ENCODE data around the gene JMJD8.
A peak's percentile ranks its signal among the peaks of the same experiment; 100 is the strongest.

DNA sequence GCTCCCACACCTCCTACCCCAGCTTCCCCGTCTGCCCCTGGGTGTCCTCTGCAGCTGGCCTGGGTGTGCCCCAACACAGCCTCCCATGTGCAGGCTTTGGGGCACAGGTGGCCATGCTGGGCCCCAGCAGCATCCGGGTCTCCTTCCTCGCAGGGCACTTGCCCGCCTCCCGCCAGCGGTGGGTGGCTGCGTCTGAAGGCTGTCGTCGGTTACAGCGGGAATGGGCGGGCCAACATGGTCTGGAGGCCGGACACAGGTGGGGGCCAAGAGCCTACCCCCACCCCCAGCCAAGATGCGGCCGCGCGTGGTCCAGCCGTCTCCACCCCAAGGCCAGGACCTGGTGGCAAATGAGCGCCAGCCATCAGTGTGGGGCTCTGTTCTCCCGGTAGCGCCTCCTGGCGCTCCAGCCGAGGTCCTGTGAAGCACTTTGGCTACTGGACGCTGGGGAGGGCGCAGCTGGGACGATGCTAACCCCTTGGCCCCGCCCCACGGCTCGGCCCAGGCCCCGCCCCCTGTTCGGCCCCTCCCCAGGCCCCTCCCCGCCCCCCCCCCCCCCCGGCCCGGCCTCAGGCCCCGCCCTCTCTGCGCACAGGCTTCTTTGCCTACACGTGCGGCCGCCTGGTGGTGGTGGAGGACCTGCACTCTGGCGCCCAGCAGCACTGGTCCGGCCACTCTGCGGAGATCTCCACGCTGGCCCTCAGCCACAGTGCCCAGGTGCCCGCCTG lies 23.5 kb downstream of the JMJD8 start:
- TF ChIP-seq POLR2A (IDR thresholded peaks at IDR 0.05; ENCODE audit: borderline replicate concordance, extremely low read depth, insufficient read depth, insufficient read length) (no peak), POLR2AphosphoS5 (IDR thresholded peaks at IDR 0.05; ENCODE audit: low read depth, low read length) (0 out of 2 replicates have a peak, but pooled peaks have one; percentile 18)
- TF ChIP-seq, protein P1, sequence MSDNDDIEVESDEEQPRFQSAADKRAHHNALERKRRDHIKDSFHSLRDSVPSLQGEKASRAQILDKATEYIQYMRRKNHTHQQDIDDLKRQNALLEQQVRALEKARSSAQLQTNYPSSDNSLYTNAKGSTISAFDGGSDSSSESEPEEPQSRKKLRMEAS (IDR thresholded peaks at IDR 0.05), result peak; percentile 45; the same call in 1 of the 2 replicates
- TF ChIP-seq, protein P2, sequence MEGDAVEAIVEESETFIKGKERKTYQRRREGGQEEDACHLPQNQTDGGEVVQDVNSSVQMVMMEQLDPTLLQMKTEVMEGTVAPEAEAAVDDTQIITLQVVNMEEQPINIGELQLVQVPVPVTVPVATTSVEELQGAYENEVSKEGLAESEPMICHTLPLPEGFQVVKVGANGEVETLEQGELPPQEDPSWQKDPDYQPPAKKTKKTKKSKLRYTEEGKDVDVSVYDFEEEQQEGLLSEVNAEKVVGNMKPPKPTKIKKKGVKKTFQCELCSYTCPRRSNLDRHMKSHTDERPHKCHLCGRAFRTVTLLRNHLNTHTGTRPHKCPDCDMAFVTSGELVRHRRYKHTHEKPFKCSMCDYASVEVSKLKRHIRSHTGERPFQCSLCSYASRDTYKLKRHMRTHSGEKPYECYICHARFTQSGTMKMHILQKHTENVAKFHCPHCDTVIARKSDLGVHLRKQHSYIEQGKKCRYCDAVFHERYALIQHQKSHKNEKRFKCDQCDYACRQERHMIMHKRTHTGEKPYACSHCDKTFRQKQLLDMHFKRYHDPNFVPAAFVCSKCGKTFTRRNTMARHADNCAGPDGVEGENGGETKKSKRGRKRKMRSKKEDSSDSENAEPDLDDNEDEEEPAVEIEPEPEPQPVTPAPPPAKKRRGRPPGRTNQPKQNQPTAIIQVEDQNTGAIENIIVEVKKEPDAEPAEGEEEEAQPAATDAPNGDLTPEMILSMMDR (IDR thresholded peaks at IDR 0.05 in 2 of 3, conservative IDR thresholded peaks at IDR 0.05 in 1 of 3; ENCODE audit: borderline replicate concordance in 1 of 3, insufficient read depth in 1 of 3, low read depth in 2 of 3, low read length in 2 of 3), result peak; percentile 26 to 44 (median 42); a peak in 5 of 6 replicates

All from HCT116 (cell line).